Measurements from ENCODE around the gene PIGV. TPM values are rescaled to one million over a fixed set of nuclear protein-coding genes. Genes with fewer than 3 reads are reported as not detected.

The PIGV gene
- total RNA-seq (10 to 100 TPM; 47.6 to 52.5 TPM), polyA plus RNA-seq (ENCODE audit: insufficient read depth, low read depth, low replicate concordance) (101 TPM)
- long read RNA-seq, donor 1, partial matches to known transcripts: 0 of 5 reads
- long read RNA-seq, donor 1, other reads (novel, unspliced or antisense): 0 of 5 reads
- long read RNA-seq, donor 2, partial matches to known transcripts: 0 of 3 reads
- long read RNA-seq, donor 2, other reads (novel, unspliced or antisense): 0 of 3 reads

DNA sequence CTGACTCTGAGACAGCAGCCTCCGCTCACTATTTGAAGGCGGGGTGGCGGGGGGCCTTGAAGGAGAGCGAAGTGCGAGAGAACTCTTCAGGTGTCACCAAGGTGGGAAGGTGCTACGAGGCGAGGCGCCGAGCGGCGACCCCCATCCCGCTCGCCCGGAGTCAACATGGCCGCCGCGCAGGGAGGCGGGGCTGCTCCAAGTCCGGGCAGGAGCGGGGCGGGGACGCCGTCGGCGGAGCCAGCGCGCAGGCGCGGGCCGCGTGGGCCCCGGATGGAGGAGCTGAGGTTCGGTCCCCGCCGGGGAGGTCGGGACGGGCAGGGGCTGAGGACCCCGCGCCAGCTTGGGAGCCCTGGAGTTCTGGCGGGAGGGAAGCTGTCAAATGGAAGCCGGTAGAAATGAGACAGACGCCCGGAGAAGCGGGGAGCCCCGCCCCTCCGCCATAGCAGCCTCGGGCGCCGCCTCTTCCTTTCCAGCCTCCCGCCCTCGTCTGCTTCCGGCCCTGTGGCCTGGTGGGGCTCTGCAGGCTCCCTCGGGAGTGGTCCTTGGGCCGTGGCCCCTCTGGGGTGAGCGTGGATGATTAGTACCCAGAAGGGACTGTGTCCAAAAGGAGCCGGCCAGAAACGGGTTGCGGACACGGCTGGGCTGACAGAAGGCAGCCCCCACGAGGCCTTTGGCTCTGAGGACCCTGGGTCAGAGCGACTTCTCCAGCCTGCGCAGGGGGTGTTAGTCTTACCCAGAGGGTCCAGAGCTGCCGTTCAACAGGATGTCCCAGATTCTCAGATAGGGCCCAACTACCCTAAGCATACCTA is at the start of gene PIGV:
Gene PIGV (plus strand): TSS at position 245 of the 809 bp plus-strand sequence. CDS start 2,866 bp downstream, outside the sequence.
- Histone ChIP-seq H3K4me1 (peaks cover 48% of the 10 kb centered on the region), H3K27me3 (no peaks in the 10 kb centered on the region), H3K9me3 (no peaks in the 10 kb centered on the region), H3K4me3 (peak within 1 kb of the TSS; percentile 81 to 90), H3K36me3 (ENCODE audit: low read depth, missing control alignments) (no peaks in the 10 kb centered on the region), H3K27ac (peak within 1 kb of the TSS; percentile 100)
- 0 to 1% methylated on average over 8 to 62 of the region's 63 CpGs for WGBS, 2 donors
- intact Hi-C loops (cut with DNase I; ENCODE audit: low total_unique reads): loop anchor here (5.0 kb wide), 1 partner anchor 91 kb away; the partner anchor contains the start of gene ARID1A
- DNase-seq: peak; percentile 91
- TF ChIP-seq CTCF (IDR thresholded peaks at IDR 0.05): peak in 2 of 3 experiments; percentile 34 to 46
- peak; percentile 54 for TF ChIP-seq POLR2A (IDR thresholded peaks at IDR 0.05)

DNA sequence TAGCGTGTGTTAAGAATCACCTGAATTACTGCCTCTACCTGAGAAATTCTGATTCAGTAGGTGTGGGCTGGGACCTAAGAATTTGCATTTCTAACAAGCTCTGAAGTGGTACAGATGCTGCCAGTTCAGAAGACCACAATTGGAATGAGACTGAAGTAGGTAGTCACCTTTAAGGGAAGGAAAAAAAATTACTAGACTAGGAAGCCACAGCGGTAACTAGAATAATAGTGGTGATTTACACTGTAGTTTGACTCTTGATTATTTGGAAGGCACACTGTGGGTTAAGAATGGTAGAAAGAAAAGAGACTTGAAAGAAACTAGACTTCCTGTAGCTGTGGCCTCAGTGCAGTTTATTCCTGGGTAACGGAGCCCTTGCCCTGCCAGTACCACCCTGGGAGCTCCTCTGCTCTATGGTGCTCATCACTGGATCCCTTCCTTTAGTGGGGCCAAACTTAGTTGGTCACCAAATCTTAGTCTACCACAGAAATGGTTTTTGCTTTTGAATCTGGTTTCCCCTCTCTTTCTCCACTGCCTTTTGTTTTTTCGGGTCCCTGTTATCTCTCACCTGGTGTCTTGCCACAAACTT is 48.3 kb upstream of the PIGV start:
- Histone ChIP-seq H3K9me3 (no peaks in the 10 kb centered on the region), H3K27me3 (no peaks in the 10 kb centered on the region), H3K4me1 (peaks cover 7% of the 10 kb centered on the region), H3K4me3 (no peak overlapping the region), H3K36me3 (ENCODE audit: low read depth, missing control alignments) (no peaks in the 10 kb centered on the region), H3K27ac (no peak overlapping the region)
- intact Hi-C loops (cut with DNase I; ENCODE audit: low total_unique reads): no loop called here
- WGBS, 2 donors: 90 to 91% methylated on average over 4 of the region's 4 CpGs
- TF ChIP-seq POLR2A (IDR thresholded peaks at IDR 0.05): no peak
- no peak for TF ChIP-seq CTCF (IDR thresholded peaks at IDR 0.05)
- DNase-seq: no peak

GRCh38 chr1:26740023-26740634 is 47.6 kb upstream of the PIGV start:
- Histone ChIP-seq H3K27ac (no peak overlapping the region), H3K4me1 (peaks cover 6% of the 10 kb centered on the region), H3K4me3 (no peak overlapping the region), H3K27me3 (no peaks in the 10 kb centered on the region), H3K36me3 (ENCODE audit: low read depth, missing control alignments) (no peaks in the 10 kb centered on the region), H3K9me3 (no peaks in the 10 kb centered on the region)
- WGBS, 2 donors: 92 to 93% methylated on average over 3 of the region's 3 CpGs
- no peak for DNase-seq
- TF ChIP-seq CTCF (IDR thresholded peaks at IDR 0.05) (no peak), POLR2A (IDR thresholded peaks at IDR 0.05) (no peak)
- intact Hi-C loops (cut with DNase I; ENCODE audit: low total_unique reads): no loop called here

- Histone ChIP-seq H3K27me3 (no peaks in the 10 kb centered on the region), H3K9me3 (no peaks in the 10 kb centered on the region), H3K27ac (no peak overlapping the region), H3K4me1 (peaks cover 6% of the 10 kb centered on the region), H3K36me3 (ENCODE audit: low read depth, missing control alignments) (no peaks in the 10 kb centered on the region), H3K4me3 (no peak overlapping the region)
- no peak for DNase-seq
- WGBS, 2 donors: 90 to 94% methylated on average over 5 of the region's 5 CpGs
- TF ChIP-seq POLR2A (IDR thresholded peaks at IDR 0.05) (no peak), CTCF (IDR thresholded peaks at IDR 0.05) (no peak)
- intact Hi-C loops (cut with DNase I; ENCODE audit: low total_unique reads): no loop called here
Observed at GRCh38 chr1:26740952-26741351, 46.8 kb upstream of the PIGV start.

All from testis (tissue), 5 donors.